Activated T-cell treated with anti-CD3 and anti-CD28 coated beads, Interleukin-2, amount 50 U/mL, for 1 hour (primary cell): ENCODE results near the gene RER1.
A peak's percentile ranks its signal among the peaks of the same experiment; 100 is the strongest.

Experiments
- DNase-seq: peaks from one replicate; pipeline ENCODE4 v3.0.0-alpha.2; 2020

RER1 gene

GRCh38 chr1:2431103-2431502, 39.5 kb downstream of the RER1 start:
- DNase-seq, result no peak

GRCh38 chr1:2431518-2431917, 39.9 kb downstream of the RER1 start:
- no peak for DNase-seq

- no peak for DNase-seq
Measured at GRCh38 chr1:2432441-2432844, 40.8 kb downstream of the RER1 start.

- DNase-seq, result no peak
Measured at GRCh38 chr1:2433196-2433595, 41.6 kb downstream of the RER1 start.

GRCh38 chr1:2433936-2434655, 42.5 kb downstream of the RER1 start:
- no peak for DNase-seq

- DNase-seq, result no peak
Measured at GRCh38 chr1:2435091-2435490, 43.5 kb downstream of the RER1 start.

GRCh38 chr1:2435746-2436355, 44.2 kb downstream of the RER1 start:
- DNase-seq, result no peak

- DNase-seq, result no peak
Measured at GRCh38 chr1:2436876-2437275, 45.2 kb downstream of the RER1 start.

- DNase-seq, result no peak
Measured at GRCh38 chr1:2437617-2438016, 46.0 kb downstream of the RER1 start.

GRCh38 chr1:2438038-2438437, 46.4 kb downstream of the RER1 start:
- DNase-seq, result no peak

GRCh38 chr1:2438641-2439040, 47.0 kb downstream of the RER1 start:
- no peak for DNase-seq

GRCh38 chr1:2439369-2439768, 47.7 kb downstream of the RER1 start:
- DNase-seq, result no peak

- DNase-seq, result peak; percentile 29
Measured at GRCh38 chr1:2440346-2440745, 48.7 kb downstream of the RER1 start.

- no peak for DNase-seq
Measured at GRCh38 chr1:2441746-2442145, 50.1 kb downstream of the RER1 start.

GRCh38 chr1:2442661-2443060, 51.0 kb downstream of the RER1 start:
- DNase-seq, result no peak

GRCh38 chr1:2443277-2444137, 51.9 kb downstream of the RER1 start:
- DNase-seq, result peak; percentile 42

GRCh38 chr1:2444138-2444591, 52.5 kb downstream of the RER1 start:
- no peak for DNase-seq

- no peak for DNase-seq
Measured at GRCh38 chr1:2445162-2445822, 53.7 kb downstream of the RER1 start.

GRCh38 chr1:2445823-2446215, 54.2 kb downstream of the RER1 start:
- DNase-seq, result no peak

GRCh38 chr1:2446394-2446793, 54.8 kb downstream of the RER1 start:
- no peak for DNase-seq

GRCh38 chr1:2446861-2447260, 55.2 kb downstream of the RER1 start:
- DNase-seq, result no peak

GRCh38 chr1:2447276-2448097, 55.8 kb downstream of the RER1 start:
- no peak for DNase-seq
